Panc1 (cell line): Measurements from ENCODE around the gene SLC2A4RG. TPM values are rescaled to one million over a fixed set of nuclear protein-coding genes. Genes with fewer than 3 reads are reported as not detected.

ENCODE experiments used
- ATAC-seq: fragments of 200-7000 bp; cut with Tn5 transposase; 2 replicates; pipeline ENCODE4 v1.9.1; 2020; ENCODE audit warnings: mild to moderate bottlenecking, moderate library complexity
- BruUV-seq: library from RNA; stranded (reverse); fragments of 400-500 nt; replicated peaks from 2 replicates; lab custom pipeline; 2021; lab: Mats Ljungman, UMichigan
- CTCF ChIA-PET: fragments of 300-600 bp; sonication (Branson Sonifier 250); formaldehyde crosslinking; loops from one replicate; lab custom pipeline; 2022; ENCODE audit warnings: antibody characterized with exemption; lab: Charles Lee
- POLR2A ChIA-PET: fragments of 300-600 bp; sonication (Branson Sonifier 250); formaldehyde crosslinking; loops from one replicate; lab custom pipeline; 2022; ENCODE audit warnings: antibody characterized with exemption; lab: Charles Lee
- DNase-seq: peaks from one replicate; pipeline ENCODE4 v3.0.0-alpha.2; 2010; ENCODE audit warnings: low read depth, low spot score
- H3K27ac ChIP-seq: 2 replicates; pipeline ENCODE4 v1.5.1; 2011; ENCODE audit warnings: mild to moderate bottlenecking, low read length, inconsistent platforms
- H3K27me3 ChIP-seq: fragments of 200-500 bp; sonication (Bioruptor generic); 2 replicates; pipeline ENCODE4 v1.6.0; 2014; ENCODE audit warnings: low read length, inconsistent platforms; ENCODE audit not compliant: control insufficient read depth, insufficient read depth
- H3K36me3 ChIP-seq: fragments of 200-500 bp; sonication (Bioruptor generic); 2 replicates; pipeline ENCODE4 v1.5.1; 2014; ENCODE audit warnings: inconsistent platforms, mild to moderate bottlenecking, low read length, moderate library complexity; ENCODE audit not compliant: control insufficient read depth, insufficient read depth
- H3K4me1 ChIP-seq: 2 replicates; pipeline ENCODE4 v1.5.1; 2011; ENCODE audit warnings: inconsistent platforms, mild to moderate bottlenecking, low read length, moderate library complexity; ENCODE audit not compliant: control insufficient read depth, insufficient read depth
- H3K4me3 ChIP-seq, 2 experiments: 2 replicates each; pipeline ENCODE4 v1.5.1; 2011 to 2012; ENCODE audit warnings: low read depth in 2 of 2, low read length in 2 of 2, mild to moderate bottlenecking in 2 of 2, inconsistent platforms in 1 of 2, moderate library complexity in 1 of 2
- H3K9me3 ChIP-seq: fragments of 200-500 bp; sonication (Bioruptor generic); 2 replicates; pipeline ENCODE4 v1.5.1; 2014; ENCODE audit warnings: low read depth, mild to moderate bottlenecking, inconsistent platforms, low read length, moderate library complexity; ENCODE audit not compliant: control insufficient read depth, insufficient read depth
- CTCF ChIP-seq: fragments of 450-650 bp; IDR thresholded peaks from 2 replicates; pipeline ENCODE4 v1.5.1; 2017; ENCODE audit warnings: mild to moderate bottlenecking
- POLR2AphosphoS5 ChIP-seq: IDR thresholded peaks from 2 replicates; pipeline ENCODE4 v1.6.1; 2012; ENCODE audit warnings: mild to moderate bottlenecking, low read depth, low read length, moderate library complexity
- REST ChIP-seq, 2 experiments: IDR thresholded peaks; 2 replicates each; pipeline ENCODE4 v1.6.1; 2011 to 2012; ENCODE audit warnings: low read depth in 2 of 2, control low read depth in 1 of 2, low read length in 1 of 2, mild to moderate bottlenecking in 1 of 2, moderate library complexity in 1 of 2; ENCODE audit not compliant: insufficient read depth in 1 of 2
- SIN3A ChIP-seq: IDR thresholded peaks from 2 replicates; pipeline ENCODE4 v1.6.1; 2012; ENCODE audit warnings: low read depth, mild to moderate bottlenecking, low read length, moderate library complexity, borderline replicate concordance; ENCODE audit not compliant: insufficient read depth
- TCF7L2 ChIP-seq: IDR thresholded peaks from 2 replicates; pipeline ENCODE4 v1.6.1; 2011; ENCODE audit warnings: mild to moderate bottlenecking, low read depth, low read length, inconsistent platforms
- in situ Hi-C: cut with HindIII; loops from 2 replicates; pipeline ENCODE4 v1.10.0; 2016; ENCODE audit warnings: low sequenced_read_pairs, low pct_unique_long_range_greater_than_20kb
- intact Hi-C: fragments of 100-400 bp; cut with micrococcal nuclease; formaldehyde crosslinking; loops from one replicate; pipeline ENCODE4 v1.10.0; 2022; ENCODE audit not compliant: unreplicated experiment
- total RNA-seq: library from RNA; stranded (reverse); gene quantifications from one replicate; pipeline ENCODE4 v1.2.1, GENCODE V29; 2021; ENCODE audit not compliant: unreplicated experiment

Gene SLC2A4RG
- total RNA-seq, 1 experiment from 2014 or later: 166 TPM

- in situ Hi-C loops (no loop called here), intact Hi-C loops (no loop called here)
- TF ChIP-seq POLR2AphosphoS5 (no peak), TCF7L2 (no peak), CTCF (no peak), SIN3A (no peak), REST (IDR thresholded peaks at IDR 0.05; ENCODE audit: insufficient read depth in 1 of 2, low read depth in 2 of 2, low read length in 1 of 2) (no peak)
- H3K27me3 ChIP-seq: no peaks in the 10 kb centered on the region
- POLR2A ChIA-PET: no interaction called here
- CTCF ChIA-PET: interaction anchor here (0.6 kb wide), 1 partner anchor 199 kb away, joined by 8 read pairs; no protein-coding TSS in a partner anchor
- H3K36me3 ChIP-seq: peaks cover 8% of the 10 kb centered on the region; the same call in 1 of the 2 replicates
- BruUV-seq: no TSS peak
- peaks cover 69% of the 10 kb centered on the region for H3K4me1 ChIP-seq
- DNase-seq (no peak), ATAC-seq (peak; percentile 19)
- no peaks in the 10 kb centered on the region for H3K9me3 ChIP-seq
- H3K4me3 ChIP-seq: no peak overlapping the region
- peak overlapping the region; percentile 77 for H3K27ac ChIP-seq
These were observed 38.1 kb upstream of the SLC2A4RG start for GRCh38 chr20:63701329-63702035.

GRCh38 chr20:63702036-63702665 is 37.4 kb upstream of the SLC2A4RG start:
- no TSS peak for BruUV-seq
- Histone ChIP-seq H3K9me3 (no peaks in the 10 kb centered on the region), H3K4me3 (no peak overlapping the region), H3K4me1 (peaks cover 71% of the 10 kb centered on the region), H3K27me3 (no peaks in the 10 kb centered on the region), H3K36me3 (peaks cover 9% of the 10 kb centered on the region; the same call in 1 of the 2 replicates), H3K27ac (peak overlapping the region; percentile 50; the same call in 1 of the 2 replicates)
- intact Hi-C loops (no loop called here), in situ Hi-C loops (no loop called here)
- no peak for TF ChIP-seq TCF7L2
- no peak for TF ChIP-seq CTCF
- TF ChIP-seq SIN3A: no peak
- TF ChIP-seq POLR2AphosphoS5: no peak
- TF ChIP-seq REST (IDR thresholded peaks at IDR 0.05; ENCODE audit: insufficient read depth in 1 of 2, low read depth in 2 of 2, low read length in 1 of 2): no peak
- peak; percentile 3; the same call in 1 of the 2 replicates for ATAC-seq
- DNase-seq: no peak
- CTCF ChIA-PET: no interaction called here
- POLR2A ChIA-PET: interaction anchor here (0.6 kb wide), 1 partner anchor 128 kb away, joined by 3 read pairs; the partner anchor contains the start of gene HELZ2
